NCI-H2196 treated with DMSO at 0.1 percent for 48 hours (cell line): Measurements from ENCODE around the gene TMEM256.
A peak's percentile ranks its signal among the peaks of the same experiment; 100 is the strongest.

Source experiments
- DNase-seq: peaks from one replicate; lab custom pipeline; 2025; ENCODE audit not compliant: unreplicated experiment; lab: John Stamatoyannopoulos, UW

The TMEM256 gene

GRCh38 chr17:7403977-7404736 is at the start of gene TMEM256:
Gene TMEM256 (minus strand): TSS chr17:7404097. CDS start chr17:7404084, 13 bp downstream.
- DNase-seq = peak; percentile 94

DNA sequence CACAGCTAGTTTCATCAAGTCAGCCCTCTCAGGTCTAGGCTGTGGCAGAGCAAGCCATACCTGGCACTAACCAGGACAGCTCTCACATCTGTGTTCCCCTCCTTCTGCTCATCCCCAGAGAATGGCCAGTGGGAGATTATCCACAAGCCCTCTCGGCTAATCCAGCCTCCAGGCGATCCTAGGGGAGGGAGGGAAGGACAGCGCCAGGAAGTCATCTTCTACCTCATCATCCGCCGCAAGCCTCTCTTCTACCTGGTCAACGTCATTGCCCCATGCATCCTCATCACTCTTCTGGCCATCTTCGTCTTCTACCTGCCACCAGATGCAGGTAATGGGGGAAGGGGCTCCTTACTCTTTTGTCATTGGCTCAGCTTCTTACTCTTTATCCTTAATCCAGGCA is 44.6 kb upstream of the TMEM256 start:
- no peak for DNase-seq

DNA sequence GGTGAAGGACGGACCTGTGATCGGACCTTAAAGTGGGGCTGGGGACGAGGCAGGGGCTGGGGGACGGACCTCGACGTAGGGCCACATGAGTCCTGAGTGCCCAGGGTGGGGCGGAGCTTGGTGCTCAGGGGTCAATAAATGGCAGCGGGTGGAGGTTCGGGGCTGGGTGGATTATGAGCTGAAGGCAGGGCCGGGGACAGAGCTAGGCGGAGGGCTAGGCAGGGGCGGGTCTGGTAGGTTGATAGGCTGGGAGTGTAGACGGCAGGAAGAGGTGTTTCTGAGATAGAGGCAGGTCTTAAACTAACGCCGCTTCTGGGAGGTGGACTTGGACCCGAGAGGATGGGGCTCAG is 41.7 kb upstream of the TMEM256 start:
- peak; percentile 64 for DNase-seq

DNA sequence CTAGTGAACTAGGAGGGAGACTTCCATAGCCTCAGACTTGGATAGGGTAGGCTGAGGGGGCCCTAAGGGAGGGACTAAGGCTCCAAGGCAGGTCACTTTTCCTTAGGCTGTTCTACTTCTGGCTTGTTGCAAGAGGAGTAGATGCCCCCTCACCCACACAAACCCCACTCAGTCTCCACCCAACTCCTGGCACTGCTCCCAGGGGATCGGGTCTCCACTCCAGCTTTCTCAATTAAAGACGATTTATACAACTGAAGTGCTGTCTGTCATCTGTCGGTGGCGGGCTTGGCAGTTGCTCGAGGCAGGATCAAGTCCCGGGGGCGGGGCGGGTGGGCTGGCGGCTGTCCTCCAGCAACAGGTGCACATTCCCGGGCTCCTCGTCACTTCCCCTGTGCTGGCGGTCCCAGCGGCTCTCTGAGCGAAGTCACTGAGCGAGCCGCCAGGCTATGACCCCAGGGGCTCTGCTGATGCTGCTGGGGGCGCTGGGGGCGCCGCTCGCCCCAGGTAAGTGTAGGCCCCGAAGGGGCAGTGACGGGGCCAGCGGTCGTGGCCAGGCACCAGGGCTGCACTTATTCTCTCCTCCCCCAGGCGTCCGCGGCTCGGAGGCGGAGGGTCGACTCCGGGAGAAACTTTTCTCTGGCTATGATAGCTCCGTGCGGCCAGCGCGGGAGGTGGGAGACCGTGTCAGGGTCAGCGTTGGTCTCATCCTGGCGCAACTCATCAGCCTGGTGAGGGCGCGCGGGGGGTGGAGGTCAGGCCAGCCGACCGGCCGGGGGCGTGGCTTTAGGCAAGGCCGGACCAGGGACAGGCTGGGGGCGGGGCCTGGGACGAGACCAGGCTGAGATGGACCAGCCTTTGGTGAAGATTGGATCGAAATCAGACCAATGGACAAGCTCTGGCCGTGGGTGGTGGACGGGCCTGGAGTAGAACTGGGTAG is 41.1 kb upstream of the TMEM256 start, which contains the start of gene CHRNB1:
CHRNB1 (plus strand) TSS at position 380 of the 937 bp plus-strand sequence; CDS start at position 447, 67 bp downstream.
- DNase-seq = peak; percentile 64

- DNase-seq = no peak
Observed at GRCh38 chr17:7443499-7444485, 39.9 kb upstream of the TMEM256 start.

DNA sequence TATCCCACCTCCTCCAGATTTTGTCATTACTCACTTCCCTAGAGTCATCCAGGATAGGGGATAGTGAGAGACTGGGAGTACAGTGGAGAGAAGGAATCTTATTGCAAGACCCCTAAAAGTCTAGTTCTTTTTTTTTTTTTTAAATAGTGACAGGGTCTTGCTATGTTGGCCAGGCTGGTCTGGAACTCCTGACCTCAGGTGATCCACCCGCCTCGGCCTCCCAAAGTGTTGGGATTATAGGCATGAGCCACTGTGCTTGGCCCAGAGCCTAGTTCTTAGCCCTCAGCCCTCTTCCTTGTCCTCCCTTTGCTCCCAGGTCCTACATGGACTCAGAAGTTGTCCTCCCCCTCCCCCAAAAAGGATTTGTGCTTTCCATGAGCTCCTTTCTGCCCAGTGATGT is 38.2 kb upstream of the TMEM256 start:
- DNase-seq = no peak

- no peak for DNase-seq
Observed at GRCh38 chr17:7441266-7441665, 37.4 kb upstream of the TMEM256 start.

DNA sequence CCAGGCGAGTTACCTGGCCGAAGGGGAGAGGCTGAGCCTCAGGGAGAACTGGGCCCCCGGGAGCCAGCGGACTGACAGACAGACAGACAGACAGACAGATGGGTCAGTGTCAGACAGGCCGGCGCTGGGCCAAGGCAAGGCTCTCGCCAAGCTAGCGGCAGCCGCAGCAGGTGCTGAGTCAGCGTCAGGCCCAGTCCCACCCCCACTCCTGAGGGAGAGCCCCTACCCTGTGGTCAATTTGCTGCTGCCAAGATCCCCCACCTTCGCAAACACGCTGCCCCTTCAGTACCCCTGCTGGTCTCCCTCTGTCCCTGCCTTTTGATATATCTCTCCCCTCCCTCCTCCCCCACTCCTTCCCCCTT is 36.9 kb upstream of the TMEM256 start:
- DNase-seq = no peak

DNA sequence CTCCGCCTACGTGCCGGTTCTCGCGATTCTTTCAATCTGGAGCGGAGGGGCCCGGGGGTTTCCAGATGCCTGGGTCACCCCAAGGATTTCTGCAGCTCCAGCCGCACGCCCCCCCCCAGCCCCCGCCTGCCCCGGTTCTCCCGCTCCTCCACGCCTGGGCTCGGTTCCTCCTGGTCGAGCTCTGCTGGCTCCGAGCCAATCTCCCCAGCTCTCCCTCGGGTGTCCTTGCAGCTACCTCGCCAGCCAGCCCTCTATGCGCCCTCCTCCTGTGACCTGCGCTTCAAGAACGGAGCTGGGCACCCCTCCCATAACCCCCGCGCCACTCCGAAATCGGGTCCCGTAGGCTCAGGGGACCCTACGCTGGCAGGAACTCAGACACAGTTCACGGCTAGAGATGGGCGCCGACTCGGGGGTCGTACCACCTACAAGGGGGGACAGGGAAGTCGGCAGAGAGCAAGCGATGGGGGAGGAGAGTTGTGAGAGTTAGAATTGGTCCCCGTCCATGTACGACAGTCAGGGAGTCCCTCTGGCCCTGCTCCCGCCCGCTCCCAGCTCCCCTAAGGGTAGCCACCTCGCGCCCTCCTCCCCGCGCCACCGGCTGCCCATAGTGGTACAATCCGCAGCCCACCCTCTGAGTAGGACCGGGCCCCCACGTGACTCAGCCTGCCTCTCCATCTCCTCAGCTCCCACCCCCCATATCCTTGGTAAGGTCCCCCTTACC is 36.4 kb upstream of the TMEM256 start:
- no peak for DNase-seq

- no peak for DNase-seq
Observed at GRCh38 chr17:7439462-7440112, 35.7 kb upstream of the TMEM256 start, which contains the start of gene FGF11. Gene FGF11 (plus strand): TSS chr17:7439512. CDS start chr17:7439621, 109 bp downstream.

DNA sequence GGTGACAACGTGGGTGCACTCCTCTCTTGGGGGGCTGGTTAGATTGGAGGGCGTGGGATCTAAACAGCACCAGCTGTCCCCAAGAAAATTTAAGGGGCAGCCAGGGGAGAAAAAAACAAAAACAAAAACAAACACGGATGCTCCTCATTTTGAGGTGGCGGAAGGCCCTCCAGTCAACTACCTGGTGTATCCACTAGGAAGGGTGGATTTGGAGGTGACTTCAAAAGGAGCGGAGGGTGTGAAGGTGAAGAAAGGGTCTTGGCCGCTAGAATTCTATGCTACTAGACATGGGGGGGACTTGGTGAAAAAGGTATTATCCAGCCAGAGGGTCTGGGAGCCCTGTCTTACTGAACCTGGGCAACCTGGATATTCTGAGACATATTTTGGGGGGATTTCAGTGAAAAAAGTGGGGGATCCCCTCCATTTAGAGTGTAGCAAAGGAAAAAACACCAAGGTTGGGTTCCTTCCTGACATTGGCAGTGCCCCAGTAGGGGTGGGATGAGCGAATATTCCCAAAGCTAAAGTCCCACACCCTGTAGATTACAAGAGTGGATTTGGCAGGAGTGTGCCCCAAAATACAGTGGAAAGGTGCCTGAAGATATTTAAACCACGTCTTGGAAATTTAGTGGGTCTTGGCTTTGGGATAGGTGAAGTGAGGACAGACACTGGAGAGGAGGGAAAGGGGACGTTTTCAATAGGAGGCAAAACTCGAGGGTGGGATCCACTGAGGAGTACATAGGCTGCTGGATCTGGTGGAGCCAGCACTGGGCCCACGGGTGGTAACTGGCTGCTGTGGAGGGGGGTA is 35.0 kb upstream of the TMEM256 start:
- no peak for DNase-seq

GRCh38 chr17:7437950-7438614 is 34.2 kb upstream of the TMEM256 start:
- DNase-seq = no peak

DNA sequence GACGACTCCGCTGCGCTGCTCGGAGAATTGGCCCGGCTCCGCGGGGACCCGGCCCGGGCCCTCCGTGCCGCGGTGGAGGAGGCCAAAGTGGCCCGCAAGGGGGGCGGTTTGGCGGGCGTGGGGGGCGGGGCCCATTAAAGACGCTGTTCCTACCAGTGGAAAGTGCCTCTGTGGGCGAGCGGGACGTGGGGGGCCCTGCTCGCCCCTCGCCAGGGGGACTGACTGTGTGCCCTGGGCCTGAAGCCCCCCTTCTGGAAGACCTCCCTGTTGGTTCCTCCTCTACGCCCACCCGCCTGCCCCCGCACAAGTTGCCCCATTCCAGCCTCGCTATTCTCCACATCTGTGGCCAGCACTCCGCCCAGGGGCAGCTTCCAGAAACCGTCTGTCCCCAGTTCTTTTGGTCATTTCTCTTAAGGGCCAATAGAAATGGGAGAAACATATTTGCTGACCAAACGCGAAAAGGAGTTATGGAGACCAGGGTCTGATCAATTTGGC is 33.5 kb upstream of the TMEM256 start:
- DNase-seq = no peak

GRCh38 chr17:7436556-7437368 is 32.9 kb upstream of the TMEM256 start:
- DNase-seq = peak; percentile 69

- no peak for DNase-seq
Observed at GRCh38 chr17:7435676-7436555, 32.0 kb upstream of the TMEM256 start.

DNA sequence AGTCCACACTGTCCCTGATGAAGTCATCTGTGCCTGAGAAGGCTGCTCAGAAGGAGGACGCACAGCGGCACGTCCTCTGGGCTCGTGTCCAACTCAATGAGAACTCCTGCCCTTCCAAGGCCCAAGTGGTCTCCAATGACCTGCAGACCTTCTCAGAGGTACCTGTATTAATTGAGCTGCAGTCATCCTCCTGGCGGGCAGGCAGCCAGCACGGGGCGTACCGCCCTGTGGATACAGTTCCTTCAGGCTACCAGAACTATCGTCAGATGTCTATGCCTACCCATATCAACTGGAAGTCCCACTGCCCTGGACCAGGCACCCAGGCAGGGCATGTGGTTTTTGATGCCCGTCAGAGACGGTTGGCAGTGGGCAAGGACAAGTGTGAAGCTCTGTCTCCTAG is 28.4 kb upstream of the TMEM256 start:
- no peak for DNase-seq
